ENCODE data around the gene CLDN12.

GRCh38 chr7:90453259-90453891 lies 50.1 kb downstream of the CLDN12 start:
- no peak for TF ChIP-seq POLR2AphosphoS5 (IDR thresholded peaks at IDR 0.05; ENCODE audit: low read depth, low read length)
- no peak for TF ChIP-seq TAF1 (IDR thresholded peaks at IDR 0.05; ENCODE audit: borderline replicate concordance, insufficient read depth, low read length)
